Spinal cord (tissue), 10 donors: ENCODE measurements around the gene SDHAF3. TPM values are rescaled to one million over a fixed set of nuclear protein-coding genes. Genes with fewer than 3 reads are reported as not detected.
"Not testable (repeated sequence)": the region's sequence is repeated elsewhere in the genome, so short reads cannot be mapped to it uniquely, and the experiment has no call there.

Experiments
- DNase-seq, 6 donors: peaks; one replicate each; pipeline versions ENCODE4 v3.0.0 to v3.0.0-alpha.2; 2013 to 2015; ENCODE audit warnings: low spot score in 6 of 6, low read depth in 4 of 6
- H3K27ac ChIP-seq: one replicate; pipeline ENCODE4 v1.5.1; 2013; ENCODE audit warnings: low read depth, low read length, control low read depth
- H3K27me3 ChIP-seq: one replicate; pipeline ENCODE4 v1.6.1; 2013; ENCODE audit warnings: low read length; ENCODE audit not compliant: control insufficient read depth, insufficient read depth
- H3K36me3 ChIP-seq: one replicate; pipeline ENCODE4 v1.6.1; 2013; ENCODE audit warnings: low read length; ENCODE audit not compliant: control insufficient read depth, insufficient read depth
- H3K4me1 ChIP-seq: one replicate; pipeline ENCODE4 v1.6.1; 2013; ENCODE audit warnings: low read length; ENCODE audit not compliant: control insufficient read depth, insufficient read depth
- H3K4me3 ChIP-seq: one replicate; pipeline ENCODE4 v1.5.1; 2013; ENCODE audit warnings: low read depth, low read length, control low read depth
- H3K9me3 ChIP-seq: one replicate; pipeline ENCODE4 v1.6.1; 2013; ENCODE audit warnings: low read length; ENCODE audit not compliant: control insufficient read depth, insufficient read depth
- WGBS: methylation state at CpG from one replicate; pipeline ENCODE4 v1.1.5; 2013; ENCODE audit warnings: missing lambda C conversion rate; ENCODE audit not compliant: insufficient coverage; 5-methylcytosine and 5-hydroxymethylcytosine counted together
- long read RNA-seq, 4 donors: transcript quantifications; one replicate each; lab custom pipeline, GENCODE V29; 2026
- polyA plus RNA-seq, 2 donors: library from polyadenylated mRNA; unstranded; fragments of 120-200 nt; gene quantifications; one replicate each; pipeline ENCODE4 v1.2.1, GENCODE V29; 2013; ENCODE audit not compliant: insufficient read length in 2 of 2
- total RNA-seq, 2 donors: library from RNA; depleted of rRNA in 1 of 2; stranded (reverse); fragments of 120-200 nt in 1 of 2; fragments of >200 nt in 1 of 2; gene quantifications; one replicate each; pipeline versions ENCODE4 v1.2.3 to v1.2.4, GENCODE V29; 2013 to 2014
- donor health status: healthy.

SDHAF3 gene
- total RNA-seq, result 10 to 100 TPM; 23.1 TPM
- polyA plus RNA-seq, result 10 to 100 TPM; 24.3 to 28.1 TPM
- long read RNA-seq, donor 1, transcript SDHAF3-202 (2 exons, 2,060 nt), result major isoform, 20 of 20 reads
- long read RNA-seq, donor 1, partial matches to known transcripts, result 0 of 20 reads
- long read RNA-seq, donor 1, other reads (novel, unspliced or antisense), result 0 of 20 reads
- long read RNA-seq, donor 2, transcript SDHAF3-202 (2 exons, 2,060 nt), result major isoform, 14 of 14 reads
- long read RNA-seq, donor 2, partial matches to known transcripts, result 0 of 14 reads
- long read RNA-seq, donor 2, other reads (novel, unspliced or antisense), result 0 of 14 reads
- long read RNA-seq, donor 3, transcript SDHAF3-202 (2 exons, 2,060 nt), result major isoform, 11 of 11 reads
- long read RNA-seq, donor 3, partial matches to known transcripts, result 0 of 11 reads
- long read RNA-seq, donor 3, other reads (novel, unspliced or antisense), result 0 of 11 reads
- long read RNA-seq, donor 4, transcript SDHAF3-202 (2 exons, 2,060 nt), result major isoform, 43 of 52 reads
- long read RNA-seq, donor 4, partial matches to known transcripts, result 9 of 52 reads
- long read RNA-seq, donor 4, other reads (novel, unspliced or antisense), result 0 of 52 reads

DNA sequence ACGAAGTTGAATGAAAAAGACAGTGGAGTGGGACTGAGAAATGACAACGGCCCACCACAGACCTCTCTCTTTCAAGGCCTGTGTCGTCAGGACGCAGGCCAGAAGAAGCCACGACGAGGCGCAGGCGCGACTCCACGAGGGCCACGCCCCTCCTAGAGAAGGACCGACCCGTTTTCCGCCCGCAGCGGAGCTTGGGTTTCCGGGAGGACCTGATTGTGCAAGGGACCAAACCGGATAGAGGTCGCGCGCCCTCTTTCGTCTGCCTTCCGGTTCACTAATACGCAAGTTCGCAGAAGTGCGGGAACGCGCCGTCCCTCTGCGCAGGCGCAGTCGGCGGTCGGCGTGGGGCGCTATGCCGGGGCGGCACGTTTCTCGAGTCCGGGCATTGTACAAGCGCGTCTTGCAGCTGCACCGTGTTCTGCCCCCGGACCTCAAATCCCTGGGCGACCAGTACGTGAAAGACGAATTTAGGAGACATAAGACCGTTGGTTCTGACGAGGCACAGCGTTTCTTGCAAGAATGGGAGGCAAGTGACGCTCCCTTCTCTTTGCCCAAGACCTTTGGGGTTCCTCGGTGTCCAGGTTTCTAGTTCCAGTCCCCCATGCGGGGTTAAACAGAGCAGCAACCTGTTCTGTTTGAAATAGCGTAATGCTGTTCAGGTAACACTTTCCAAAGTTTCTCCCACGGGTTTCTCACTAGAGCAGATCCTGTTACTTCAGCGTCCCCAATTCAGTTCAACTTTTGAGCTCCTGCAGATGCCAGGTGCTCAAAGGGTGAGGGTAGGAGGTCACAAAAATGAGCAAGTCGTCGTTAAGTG lies at the start of gene SDHAF3:
TSS of gene SDHAF3 (plus strand) at position 327 of the 817 bp plus-strand sequence. CDS start at position 353, 26 bp downstream.
- peak within 1 kb of the TSS; percentile 81 for H3K27ac ChIP-seq
- peaks cover 3% of the 10 kb centered on the region for H3K4me1 ChIP-seq
- peak; percentile 94 to 100 (median 98) for DNase-seq
- WGBS, result under 1% methylated on average over 57 of the region's 59 CpGs
- no peaks in the 10 kb centered on the region for H3K27me3 ChIP-seq
- no peaks in the 10 kb centered on the region for H3K36me3 ChIP-seq
- no peaks in the 10 kb centered on the region for H3K9me3 ChIP-seq
- peak within 1 kb of the TSS; percentile 66 for H3K4me3 ChIP-seq

DNA sequence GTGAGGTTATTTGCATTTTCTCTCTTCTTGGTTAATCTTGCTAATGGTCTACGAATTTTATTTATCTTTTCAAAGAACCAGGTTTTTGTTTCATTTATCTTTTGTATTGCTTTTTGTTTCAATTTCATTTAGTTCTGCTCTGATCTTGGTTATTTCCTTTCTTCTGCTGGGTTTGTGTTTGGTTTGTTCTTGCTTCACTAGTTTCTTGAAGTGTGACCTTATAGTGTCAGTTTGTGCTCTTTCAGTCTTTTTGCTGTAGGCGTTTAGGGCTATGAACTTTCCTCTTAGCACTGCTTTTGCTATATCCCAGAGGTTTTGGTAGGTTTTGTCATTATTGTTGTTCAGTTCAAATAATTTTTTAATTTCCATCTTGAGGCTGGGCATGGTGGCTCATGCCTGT lies 45.5 kb upstream of the SDHAF3 start:
- no CpG with 5 or more reads among the region's 2 CpGs for WGBS
- not testable (repeated sequence) for DNase-seq, H3K4me1 ChIP-seq, H3K4me3 ChIP-seq, H3K36me3 ChIP-seq, H3K27ac ChIP-seq, H3K9me3 ChIP-seq, H3K27me3 ChIP-seq

DNA sequence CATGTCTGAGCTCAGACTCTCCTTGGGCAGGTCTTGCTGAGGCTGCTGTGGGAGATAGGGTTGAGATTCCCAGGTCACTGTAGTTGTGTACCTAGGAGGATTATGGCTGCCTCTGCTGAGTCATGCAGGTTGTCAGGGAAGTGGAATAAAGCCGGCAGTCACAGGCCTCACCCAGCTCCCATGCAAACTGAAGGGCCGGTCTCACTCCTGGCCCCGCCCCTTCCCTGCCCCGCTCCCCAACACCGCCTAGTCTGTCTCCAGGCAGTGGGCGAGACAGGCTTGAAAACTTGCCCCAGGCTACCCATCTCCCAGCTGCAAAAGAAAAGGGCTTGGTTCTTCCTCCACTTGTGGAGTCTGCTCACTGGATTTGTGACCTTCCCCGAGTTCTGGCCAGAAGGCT lies 41.6 kb upstream of the SDHAF3 start:
- no peak for DNase-seq
- no peak overlapping the region for H3K4me3 ChIP-seq
- H3K9me3 ChIP-seq, result no peaks in the 10 kb centered on the region
- WGBS, result 92% methylated on average over 6 of the region's 7 CpGs
- no peaks in the 10 kb centered on the region for H3K36me3 ChIP-seq
- no peaks in the 10 kb centered on the region for H3K27me3 ChIP-seq
- H3K4me1 ChIP-seq, result no peaks in the 10 kb centered on the region
- H3K27ac ChIP-seq, result no peak overlapping the region

DNA sequence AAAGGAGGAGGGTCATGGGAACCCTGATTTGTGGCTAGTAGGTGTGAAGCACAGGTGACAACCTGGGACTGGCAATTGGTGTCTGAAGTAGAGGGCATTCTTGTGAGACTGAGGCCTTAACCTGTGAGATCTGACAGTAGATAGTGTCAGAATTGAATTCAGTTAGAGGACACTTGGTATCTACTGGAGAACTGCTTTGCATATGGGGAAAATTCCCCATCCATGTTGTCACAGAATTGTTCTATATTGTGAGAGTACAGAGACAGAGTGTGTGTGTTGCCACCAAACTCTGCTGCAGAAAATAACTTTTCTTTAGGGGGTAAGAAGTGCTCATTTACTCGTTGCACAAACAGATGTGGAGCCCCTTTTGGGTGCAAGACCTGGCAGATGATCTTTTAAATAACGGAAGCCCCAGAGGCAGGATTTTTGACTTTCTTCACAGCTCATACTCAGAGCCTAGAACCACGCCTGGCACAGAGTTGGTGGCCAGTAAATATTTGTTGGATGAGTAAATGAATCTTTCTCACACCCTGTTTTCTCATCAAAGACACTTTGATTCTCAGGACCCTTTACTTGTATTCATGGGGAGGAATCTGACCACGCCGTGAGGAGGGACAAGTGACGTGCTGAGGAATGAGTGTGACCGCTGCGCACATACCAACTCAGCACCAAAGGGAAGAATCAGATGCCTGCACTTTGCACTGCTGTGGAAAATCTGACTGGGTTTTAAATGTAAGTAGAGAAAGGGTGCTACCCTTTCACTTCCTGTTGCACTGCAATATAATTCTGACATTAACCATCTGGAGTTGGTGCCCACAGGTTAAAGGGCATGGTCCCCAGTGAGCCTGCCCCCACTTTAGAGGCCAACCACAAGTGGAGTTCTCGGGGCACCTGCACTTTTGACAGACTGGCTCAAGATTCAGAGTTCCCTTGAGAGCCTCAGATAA lies 39.2 kb upstream of the SDHAF3 start:
- Histone ChIP-seq H3K9me3 (no peaks in the 10 kb centered on the region), H3K36me3 (no peaks in the 10 kb centered on the region), H3K27ac (no peak overlapping the region), H3K27me3 (no peaks in the 10 kb centered on the region), H3K4me3 (no peak overlapping the region), H3K4me1 (no peaks in the 10 kb centered on the region)
- 89% methylated on average over 8 of the region's 9 CpGs for WGBS
- DNase-seq, result no peak

DNA sequence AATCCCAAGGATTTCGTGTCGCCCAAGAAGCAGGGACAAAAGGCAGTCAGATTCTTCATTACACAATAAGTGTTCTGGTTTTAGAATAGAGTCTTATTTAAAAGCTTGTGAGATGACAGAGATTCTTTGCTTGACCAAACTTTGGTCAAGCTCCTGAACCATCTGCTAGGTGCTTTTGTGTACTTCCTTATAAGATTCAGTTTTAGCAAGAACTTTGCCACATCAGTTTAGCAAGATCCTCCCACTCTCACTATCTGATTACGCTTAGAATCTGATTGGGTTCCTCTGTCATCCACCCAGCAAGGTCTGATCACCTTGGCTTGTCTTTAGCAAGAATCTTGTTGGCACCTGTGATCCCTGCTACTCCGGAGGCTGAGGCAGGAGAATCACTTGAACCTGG lies 38.2 kb upstream of the SDHAF3 start:
- DNase-seq, result no peak
- no peak overlapping the region for H3K27ac ChIP-seq
- H3K4me1 ChIP-seq, result no peaks in the 10 kb centered on the region
- H3K27me3 ChIP-seq, result no peaks in the 10 kb centered on the region
- no peaks in the 10 kb centered on the region for H3K36me3 ChIP-seq
- no peaks in the 10 kb centered on the region for H3K9me3 ChIP-seq
- no peak overlapping the region for H3K4me3 ChIP-seq
- WGBS, result 100% methylated on average over 1 of the region's 4 CpGs

DNA sequence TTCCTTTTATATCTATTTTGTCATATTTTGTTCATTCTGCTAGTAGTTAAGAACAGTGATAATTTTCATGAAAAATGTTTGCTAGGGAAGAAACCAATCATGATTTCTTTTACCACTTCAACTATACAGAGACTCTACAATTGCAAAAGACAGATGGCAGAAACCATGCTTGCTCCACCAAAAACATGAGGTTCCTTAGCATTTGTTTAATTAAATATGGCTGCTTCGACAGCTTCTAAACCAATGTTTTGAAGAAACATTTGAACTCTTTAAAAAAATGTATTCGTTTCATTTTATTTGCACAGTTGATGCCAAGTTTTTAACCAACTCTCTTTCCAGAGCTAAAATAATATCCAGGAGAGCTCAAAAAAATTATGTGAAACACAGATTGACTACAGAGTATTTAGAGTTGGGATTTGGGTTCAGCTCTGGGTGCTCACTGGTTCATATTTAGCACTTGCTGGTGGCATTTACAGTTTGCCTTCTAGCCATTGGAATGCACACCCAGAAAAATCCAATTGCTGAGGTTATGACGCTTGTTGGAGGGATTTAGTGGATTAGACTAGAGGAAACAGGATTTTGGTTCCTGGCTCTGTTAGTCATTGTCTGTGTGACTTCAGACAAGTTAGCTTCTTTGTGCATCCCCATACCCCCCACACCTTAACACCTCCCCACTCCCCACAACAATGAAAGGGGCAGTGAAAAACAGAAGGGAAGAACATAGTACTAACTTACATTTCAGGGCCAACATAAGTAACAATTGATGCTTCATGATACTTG lies 35.8 kb upstream of the SDHAF3 start:
- Histone ChIP-seq H3K9me3 (no peaks in the 10 kb centered on the region), H3K4me3 (no peak overlapping the region), H3K4me1 (no peaks in the 10 kb centered on the region), H3K27ac (no peak overlapping the region), H3K27me3 (no peaks in the 10 kb centered on the region), H3K36me3 (no peaks in the 10 kb centered on the region)
- peak in 1 of 6 donors; percentile 72 for DNase-seq
- no CpG with 5 or more reads among the region's 3 CpGs for WGBS

DNA sequence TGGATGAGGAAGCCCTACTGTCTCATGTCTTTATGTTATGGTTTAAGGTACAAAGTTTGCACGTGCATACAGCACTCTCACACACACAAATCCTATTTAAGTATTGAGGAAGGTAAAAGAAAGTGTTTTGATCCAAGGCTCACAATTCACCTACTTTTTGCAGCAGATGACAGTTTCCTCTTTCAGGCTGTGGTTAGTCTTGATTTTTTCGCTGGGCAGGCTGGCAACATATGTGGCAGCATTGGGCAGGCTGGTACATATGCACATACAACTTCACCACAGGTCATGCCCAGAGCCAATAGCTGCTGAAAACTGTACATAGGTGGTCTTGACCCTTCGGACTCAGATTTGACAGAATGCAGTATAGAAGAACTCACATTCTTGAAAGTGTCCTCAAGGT lies 29.1 kb upstream of the SDHAF3 start:
- H3K36me3 ChIP-seq, result no peaks in the 10 kb centered on the region
- WGBS, result no CpG with 5 or more reads among the region's 3 CpGs
- H3K4me1 ChIP-seq, result no peaks in the 10 kb centered on the region
- no peak overlapping the region for H3K27ac ChIP-seq
- H3K4me3 ChIP-seq, result no peak overlapping the region
- H3K27me3 ChIP-seq, result no peaks in the 10 kb centered on the region
- no peak for DNase-seq
- no peaks in the 10 kb centered on the region for H3K9me3 ChIP-seq

DNA sequence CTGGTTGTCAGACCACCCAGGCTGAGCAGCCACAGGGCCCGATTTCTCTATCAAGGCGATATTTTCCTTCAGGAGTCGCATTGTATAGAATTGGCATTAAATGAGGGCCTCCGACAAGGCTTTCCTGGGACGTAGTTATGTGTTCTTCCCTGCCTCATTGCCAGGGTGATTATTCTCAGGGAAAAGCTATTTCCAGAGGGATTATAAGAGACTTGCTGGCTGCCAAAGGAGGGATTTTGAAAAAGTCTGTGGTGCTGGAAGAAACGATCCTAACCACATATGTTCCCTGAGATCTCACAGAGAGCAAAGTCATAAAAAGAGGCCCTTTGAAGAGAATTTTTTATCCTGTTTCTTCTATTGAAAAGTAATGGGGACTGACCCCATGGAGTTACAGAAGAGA lies 27.7 kb upstream of the SDHAF3 start:
- Histone ChIP-seq H3K27ac (no peak overlapping the region), H3K27me3 (no peaks in the 10 kb centered on the region), H3K4me1 (no peaks in the 10 kb centered on the region), H3K4me3 (no peak overlapping the region), H3K36me3 (no peaks in the 10 kb centered on the region), H3K9me3 (no peaks in the 10 kb centered on the region)
- WGBS, result 85% methylated on average over 5 of the region's 6 CpGs
- DNase-seq, result peak in 2 of 6 donors; percentile 6 to 62
